GM12892 (cell line): ENCODE results near the gene RPS6KA5.
"Not testable (repeated sequence)": the region's sequence is repeated elsewhere in the genome, so short reads cannot be mapped to it uniquely, and the experiment has no call there.

Source experiments
- DNase-seq: peaks from one replicate; pipeline ENCODE4 v3.0.0; 2011; ENCODE audit not compliant: insufficient read length
- FAIRE-seq: peaks from 2 replicates; lab custom pipeline; 2011; peaks lifted over from hg19 to GRCh38; lab: Jason Lieb, UNC
- POLR2A ChIP-seq: IDR thresholded peaks from 2 replicates; pipeline ENCODE4 v1.6.1; 2011; ENCODE audit warnings: low read depth, low read length, control low read depth
- POLR2AphosphoS5 ChIP-seq: IDR thresholded peaks from 2 replicates; pipeline ENCODE4 v1.6.1; 2011; ENCODE audit warnings: low read depth, low read length, control low read depth
- TAF1 ChIP-seq: IDR thresholded peaks from 2 replicates; pipeline ENCODE4 v1.6.1; 2011; ENCODE audit warnings: low read depth, mild to moderate bottlenecking, control low read depth, low read length, borderline replicate concordance

Gene RPS6KA5

DNA sequence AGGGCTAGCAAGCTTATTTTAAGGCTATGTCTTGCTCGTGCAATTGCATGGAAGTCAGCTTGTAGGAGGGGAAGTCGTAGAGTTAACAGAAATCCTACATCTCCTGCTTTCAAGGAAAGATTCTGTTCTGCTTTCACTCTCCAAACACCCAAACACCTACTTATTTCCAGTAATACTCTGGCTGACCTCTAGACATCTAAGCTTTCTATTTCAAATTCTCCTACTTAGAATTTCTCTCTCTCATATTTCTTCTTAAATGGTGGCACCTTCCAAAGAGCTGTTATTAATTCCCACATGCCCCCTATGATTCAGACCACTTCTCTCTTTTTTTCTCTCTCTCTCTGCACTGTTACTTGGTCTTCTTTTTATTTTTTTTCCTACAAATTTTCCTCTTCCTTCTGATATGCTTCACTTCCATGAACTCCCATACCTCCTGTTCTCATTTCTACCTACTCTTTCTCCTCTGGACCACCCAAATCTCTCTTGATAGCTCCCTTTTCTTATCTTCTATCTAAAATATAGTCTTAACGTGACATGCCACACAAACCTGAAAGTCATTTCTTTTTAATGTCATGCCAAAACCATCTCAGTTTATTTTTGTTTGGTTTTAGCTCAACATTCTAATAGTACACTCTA lies 90.8 kb downstream of the RPS6KA5 start:
- no peak for TF ChIP-seq POLR2A
- no peak for TF ChIP-seq POLR2AphosphoS5
- TF ChIP-seq TAF1 = no peak
- no peak for DNase-seq
- FAIRE-seq = no peak

DNA sequence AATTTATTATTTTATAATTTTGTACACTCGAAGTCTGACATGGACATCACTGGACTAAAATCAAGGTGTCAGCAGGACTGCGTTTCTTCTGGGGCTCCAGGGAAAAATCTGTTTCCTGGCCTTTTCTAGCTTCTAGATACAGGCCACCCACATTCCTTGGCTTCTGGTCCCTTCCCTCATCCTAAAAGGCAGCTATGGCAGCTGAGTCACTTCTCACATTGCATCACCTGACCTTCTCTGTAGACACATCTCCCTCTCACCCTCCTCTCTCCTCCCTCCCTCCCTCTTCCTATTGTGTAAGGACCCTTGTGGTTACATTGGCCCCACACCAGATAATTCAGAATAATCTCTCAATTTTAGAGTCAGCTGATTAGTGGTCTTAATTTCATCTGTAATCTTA lies 92.4 kb downstream of the RPS6KA5 start:
- DNase-seq (no peak), FAIRE-seq (no peak)
- no peak for TF ChIP-seq TAF1
- no peak for TF ChIP-seq POLR2AphosphoS5

- no peak for FAIRE-seq
Observed at GRCh38 chr14:90966493-90966892, 93.9 kb downstream of the RPS6KA5 start.

DNA sequence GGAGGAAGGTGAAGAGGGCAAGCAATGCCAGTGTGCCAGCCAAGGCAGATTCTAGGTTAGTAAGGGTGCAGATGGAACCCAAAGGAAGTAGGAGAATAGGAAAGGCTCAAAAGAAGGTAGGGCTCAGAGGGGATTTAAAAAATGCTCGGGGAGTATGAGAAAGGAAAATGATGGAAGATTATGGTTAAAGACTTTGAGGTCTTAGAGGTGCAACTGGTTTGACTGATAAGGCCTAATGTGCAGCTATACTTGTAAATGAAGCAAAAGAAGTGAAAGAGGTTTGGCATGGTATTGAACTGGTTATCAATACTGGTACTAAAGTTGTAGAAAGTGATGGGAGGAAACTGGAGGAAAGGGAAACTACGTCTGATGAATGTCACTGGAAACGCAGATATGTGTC lies 94.7 kb downstream of the RPS6KA5 start:
- TF ChIP-seq TAF1 (no peak), POLR2A (no peak), POLR2AphosphoS5 (no peak)
- no peak for DNase-seq

More at GRCh38 chr14:90966493-90966892, 93.9 kb downstream of the RPS6KA5 start:
- TF ChIP-seq TAF1 (no peak), POLR2A (no peak), POLR2AphosphoS5 (no peak)
- DNase-seq = no peak

GRCh38 chr14:90963343-90963742 lies 97.1 kb downstream of the RPS6KA5 start:
- no peak for TF ChIP-seq POLR2A
- DNase-seq = no peak
- no peak for FAIRE-seq

More for the DNA sequence above, 94.7 kb downstream of the RPS6KA5 start:
- no peak for FAIRE-seq

GRCh38 chr14:90962505-90963109 lies 97.8 kb downstream of the RPS6KA5 start:
- DNase-seq (no peak), FAIRE-seq (no peak)
- TF ChIP-seq TAF1 (no peak), POLR2AphosphoS5 (no peak), POLR2A (no peak)

- DNase-seq (no peak), FAIRE-seq (no peak)
- TF ChIP-seq POLR2AphosphoS5 (no peak), TAF1 (no peak), POLR2A (no peak)
Observed at GRCh38 chr14:90960818-90961217, 99.6 kb downstream of the RPS6KA5 start.

GRCh38 chr14:90959344-90959743 lies 101.1 kb downstream of the RPS6KA5 start:
- DNase-seq = no peak
- no peak for FAIRE-seq
- TF ChIP-seq TAF1 (no peak), POLR2AphosphoS5 (no peak), POLR2A (no peak)

GRCh38 chr14:90956273-90956672 lies 104.2 kb downstream of the RPS6KA5 start:
- TF ChIP-seq POLR2A (no peak), POLR2AphosphoS5 (no peak), TAF1 (no peak)
- no peak for FAIRE-seq

GRCh38 chr14:90953643-90954042 lies 106.8 kb downstream of the RPS6KA5 start:
- FAIRE-seq = not testable (repeated sequence)

More at GRCh38 chr14:90956273-90956672, 104.2 kb downstream of the RPS6KA5 start:
- no peak for DNase-seq

GRCh38 chr14:90943367-90943766 lies 117.1 kb downstream of the RPS6KA5 start:
- no peak for FAIRE-seq
- DNase-seq = no peak
- TF ChIP-seq TAF1 (no peak), POLR2AphosphoS5 (no peak), POLR2A (no peak)

More at GRCh38 chr14:90953643-90954042, 106.8 kb downstream of the RPS6KA5 start:
- DNase-seq = not testable (repeated sequence)

DNA sequence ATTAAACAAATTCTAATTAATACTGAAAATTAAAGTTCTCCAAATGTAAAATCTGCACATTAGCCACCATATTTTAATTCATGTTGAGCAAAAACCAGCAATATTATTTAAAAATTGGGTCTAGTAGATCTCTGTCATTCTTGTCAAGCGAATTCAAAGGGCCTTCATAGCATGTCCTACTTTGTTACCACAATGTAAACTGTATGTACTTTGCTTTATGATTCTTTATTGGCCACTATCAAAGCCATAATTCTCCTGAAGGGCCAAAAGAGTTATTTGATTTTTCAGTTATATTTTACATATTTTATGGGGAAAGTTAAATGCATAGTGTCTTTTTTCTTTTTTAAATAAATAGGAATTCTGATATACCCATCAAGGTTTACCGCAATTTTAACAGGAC lies 117.9 kb downstream of the RPS6KA5 start:
- DNase-seq = no peak
- FAIRE-seq = no peak

More for the DNA sequence above, 117.9 kb downstream of the RPS6KA5 start:
- TF ChIP-seq POLR2A = no peak
- TF ChIP-seq TAF1 = no peak
- TF ChIP-seq POLR2AphosphoS5 = no peak
